ENCODE results near the gene CRIP1. TPM values are rescaled to one million over a fixed set of nuclear protein-coding genes. Genes with fewer than 3 reads are reported as not detected.

CRIP1 gene
- total RNA-seq, 1 donor from 2014 or later: 99.3 TPM

- no peak for DNase-seq
- peak overlapping the region; percentile 84 for H3K4me3 Mint-ChIP-seq
- peaks cover 26% of the 10 kb centered on the region for H3K27me3 Mint-ChIP-seq
- peaks cover 12% of the 10 kb centered on the region for H3K4me1 Mint-ChIP-seq
- intact Hi-C loops (cut with micrococcal nuclease): loop anchor here (2.0 to 10.0 kb wide), 2 partner anchors 37 to 53 kb away; partner anchors contain the start of genes CRIP2 and TEDC1
- H3K36me3 Mint-ChIP-seq (ENCODE audit: low read depth): peaks cover 5% of the 10 kb centered on the region
- peak overlapping the region; percentile 77 for H3K27ac Mint-ChIP-seq
- no peaks in the 10 kb centered on the region for H3K9me3 Mint-ChIP-seq
Measured at GRCh38 chr14:105527381-105527825, 40.7 kb downstream of the CRIP1 start.

GRCh38 chr14:105527826-105528585, 41.3 kb downstream of the CRIP1 start:
- Mint-ChIP-seq H3K27ac (peak overlapping the region; percentile 77), H3K36me3 (ENCODE audit: low read depth) (peaks cover 5% of the 10 kb centered on the region), H3K27me3 (peaks cover 26% of the 10 kb centered on the region), H3K4me3 (peak overlapping the region; percentile 84), H3K9me3 (no peaks in the 10 kb centered on the region), H3K4me1 (peaks cover 12% of the 10 kb centered on the region)
- DNase-seq: peak; percentile 96
- intact Hi-C loops (cut with micrococcal nuclease): loop anchor here (2.0 to 10.0 kb wide), 3 partner anchors 37 to 157 kb away; partner anchors contain the start of genes CRIP2 and TEDC1

- peaks cover 19% of the 10 kb centered on the region for H3K27me3 Mint-ChIP-seq
- intact Hi-C loops (cut with micrococcal nuclease): loop anchor here (1.0 to 10.0 kb wide), 3 partner anchors 10 to 158 kb away; partner anchors contain the start of gene CRIP2
- peaks cover 12% of the 10 kb centered on the region for H3K4me1 Mint-ChIP-seq
- H3K27ac Mint-ChIP-seq: peak overlapping the region; percentile 89
- peak overlapping the region; percentile 84 for H3K4me3 Mint-ChIP-seq
- no peaks in the 10 kb centered on the region for H3K9me3 Mint-ChIP-seq
- DNase-seq: peak; percentile 73
- H3K36me3 Mint-ChIP-seq (ENCODE audit: low read depth): peaks cover 5% of the 10 kb centered on the region
Measured at GRCh38 chr14:105528586-105529318, 42.1 kb downstream of the CRIP1 start.

- Mint-ChIP-seq H3K4me3 (peak overlapping the region; percentile 82), H3K36me3 (ENCODE audit: low read depth) (peaks cover 5% of the 10 kb centered on the region), H3K27me3 (peaks cover 17% of the 10 kb centered on the region), H3K9me3 (no peaks in the 10 kb centered on the region), H3K27ac (peak overlapping the region; percentile 89), H3K4me1 (peaks cover 12% of the 10 kb centered on the region)
- peak; percentile 78 for DNase-seq
- intact Hi-C loops (cut with micrococcal nuclease): loop anchor here (1.0 to 10.0 kb wide), 3 partner anchors 9 to 158 kb away; partner anchors contain the start of gene CRIP2
Measured at GRCh38 chr14:105529319-105529568, 42.6 kb downstream of the CRIP1 start.

- peaks cover 13% of the 10 kb centered on the region for H3K27me3 Mint-ChIP-seq
- H3K4me3 Mint-ChIP-seq: peak overlapping the region; percentile 82
- DNase-seq: peak; percentile 73
- intact Hi-C loops (cut with micrococcal nuclease): loop anchor here (1.0 to 10.0 kb wide), 3 partner anchors 9 to 159 kb away; partner anchors contain the start of gene CRIP2
- H3K36me3 Mint-ChIP-seq (ENCODE audit: low read depth): peaks cover 5% of the 10 kb centered on the region
- H3K9me3 Mint-ChIP-seq: no peaks in the 10 kb centered on the region
- H3K4me1 Mint-ChIP-seq: peaks cover 12% of the 10 kb centered on the region
- peak overlapping the region; percentile 89 for H3K27ac Mint-ChIP-seq
Measured at GRCh38 chr14:105529569-105530284, 43.0 kb downstream of the CRIP1 start.

GRCh38 chr14:105530285-105531087, 43.8 kb downstream of the CRIP1 start:
- intact Hi-C loops (cut with micrococcal nuclease): no loop called here
- Mint-ChIP-seq H3K36me3 (ENCODE audit: low read depth) (peaks cover 5% of the 10 kb centered on the region), H3K27ac (peak overlapping the region; percentile 77), H3K4me1 (peaks cover 12% of the 10 kb centered on the region), H3K9me3 (no peaks in the 10 kb centered on the region), H3K4me3 (peak overlapping the region; percentile 71), H3K27me3 (peaks cover 8% of the 10 kb centered on the region)
- no peak for DNase-seq

- H3K4me1 Mint-ChIP-seq: peaks cover 12% of the 10 kb centered on the region
- DNase-seq: no peak
- H3K27me3 Mint-ChIP-seq: peaks cover 5% of the 10 kb centered on the region
- peak overlapping the region; percentile 58 for H3K27ac Mint-ChIP-seq
- peak overlapping the region; percentile 71 for H3K4me3 Mint-ChIP-seq
- H3K9me3 Mint-ChIP-seq: no peaks in the 10 kb centered on the region
- peaks cover 5% of the 10 kb centered on the region for H3K36me3 Mint-ChIP-seq (ENCODE audit: low read depth)
- intact Hi-C loops (cut with micrococcal nuclease): no loop called here
Measured at GRCh38 chr14:105531088-105531893, 44.6 kb downstream of the CRIP1 start.

- Mint-ChIP-seq H3K27me3 (peaks cover 4% of the 10 kb centered on the region), H3K36me3 (ENCODE audit: low read depth) (peaks cover 5% of the 10 kb centered on the region), H3K4me1 (peaks cover 12% of the 10 kb centered on the region), H3K4me3 (no peak overlapping the region), H3K9me3 (no peaks in the 10 kb centered on the region), H3K27ac (no peak overlapping the region)
- no peak for DNase-seq
- intact Hi-C loops (cut with micrococcal nuclease): no loop called here
Measured at GRCh38 chr14:105531894-105532623, 45.4 kb downstream of the CRIP1 start.

GRCh38 chr14:105532735-105533141, 46.1 kb downstream of the CRIP1 start:
- Mint-ChIP-seq H3K4me3 (no peak overlapping the region), H3K36me3 (ENCODE audit: low read depth) (peaks cover 2% of the 10 kb centered on the region), H3K9me3 (no peaks in the 10 kb centered on the region), H3K27ac (no peak overlapping the region), H3K27me3 (peaks cover 3% of the 10 kb centered on the region), H3K4me1 (peaks cover 8% of the 10 kb centered on the region)
- no peak for DNase-seq
- intact Hi-C loops (cut with micrococcal nuclease): no loop called here

GRCh38 chr14:105533391-105533790, 46.7 kb downstream of the CRIP1 start:
- no peak overlapping the region for H3K27ac Mint-ChIP-seq
- peaks cover 6% of the 10 kb centered on the region for H3K4me1 Mint-ChIP-seq
- no peak overlapping the region for H3K4me3 Mint-ChIP-seq
- peaks cover 2% of the 10 kb centered on the region for H3K36me3 Mint-ChIP-seq (ENCODE audit: low read depth)
- peaks cover 3% of the 10 kb centered on the region for H3K27me3 Mint-ChIP-seq
- DNase-seq: no peak
- intact Hi-C loops (cut with micrococcal nuclease): no loop called here
- no peaks in the 10 kb centered on the region for H3K9me3 Mint-ChIP-seq

GRCh38 chr14:105533811-105534498, 47.3 kb downstream of the CRIP1 start:
- Mint-ChIP-seq H3K36me3 (ENCODE audit: low read depth) (peaks cover 2% of the 10 kb centered on the region), H3K9me3 (no peaks in the 10 kb centered on the region), H3K4me1 (peaks cover 5% of the 10 kb centered on the region), H3K27ac (no peak overlapping the region), H3K27me3 (peaks cover 3% of the 10 kb centered on the region), H3K4me3 (no peak overlapping the region)
- no peak for DNase-seq
- intact Hi-C loops (cut with micrococcal nuclease): no loop called here

Measured in activated CD4-positive, alpha-beta T cell treated with anti-CD3 and anti-CD28 coated beads, Interleukin-2, amount 10 ng/mL, durations not matched to agents 24 days and 14 days (primary cell).